ENCODE measurements around the gene NME9. TPM values are rescaled to one million over a fixed set of nuclear protein-coding genes. Genes with fewer than 3 reads are reported as not detected.

The NME9 gene
- total and polyA plus RNA-seq, 2 of the 4 experiments (the other 2 are of a cell fraction): not detected

DNA sequence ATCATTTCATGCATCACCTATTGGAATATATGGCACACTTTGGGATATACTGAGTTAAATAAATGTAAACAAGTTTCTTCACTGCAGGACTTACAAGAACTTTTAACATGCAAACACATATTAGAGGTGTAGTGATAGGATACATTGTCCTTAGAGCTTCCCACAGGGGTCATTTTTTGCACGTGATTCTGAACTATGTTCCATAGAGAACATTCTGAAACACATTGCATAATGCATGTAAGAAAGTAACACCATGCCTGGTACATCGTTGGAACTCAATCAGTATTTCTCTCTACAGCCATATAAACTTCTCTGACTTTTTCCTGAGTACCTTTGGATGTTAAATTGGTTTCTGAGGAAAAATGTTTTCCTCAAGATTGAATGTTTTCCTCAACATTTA lies 47.0 kb upstream of the NME9 start:
- no peak overlapping the region for H3K27ac ChIP-seq (ENCODE audit: insufficient read depth, low read length)
- in situ Hi-C loops (cut with MboI; ENCODE audit: low sequenced_read_pairs): no loop called here
- H4K5ac ChIP-seq (ENCODE audit: low read depth, low read length): no peak overlapping the region
- peaks cover 6% of the 10 kb centered on the region for H3K9me1 ChIP-seq (ENCODE audit: insufficient read depth, low read length)
- H3K56ac ChIP-seq (ENCODE audit: extremely low read depth, insufficient read depth, low read length): no peak overlapping the region
- CTCF ChIA-PET: interaction anchor here (1.2 kb wide), 1 partner anchor 9 kb away, joined by 5 read pairs; no protein-coding TSS in a partner anchor
- H4K20me1 ChIP-seq (ENCODE audit: insufficient read depth, low read length): no peaks in the 10 kb centered on the region
- no peak overlapping the region for H2BK20ac ChIP-seq (ENCODE audit: low read depth, low read length)
- no peak overlapping the region for H2BK5ac ChIP-seq (ENCODE audit: low read depth, low read length, poor library complexity, severe bottlenecking)
- peaks cover 5% of the 10 kb centered on the region; the same call in 1 of the 2 replicates for H3K4me1 ChIP-seq (ENCODE audit: control insufficient read depth, insufficient read depth, low read length)
- H3K36me3 ChIP-seq (ENCODE audit: control insufficient read depth, insufficient read depth, low read length): peaks cover 4% of the 10 kb centered on the region
- H4K8ac ChIP-seq (ENCODE audit: low read depth in 2 of 2, low read length in 2 of 2): no peak overlapping the region
- ATAC-seq (ENCODE audit: low read depth): no peak
- no peak overlapping the region for H2AFZ ChIP-seq (replicated peaks; ENCODE audit: low read length, poor library complexity)
- TF ChIP-seq CEBPB (IDR thresholded peaks at IDR 0.05; ENCODE audit: low read depth, low read length): no peak
- no peak for TF ChIP-seq FOS (IDR thresholded peaks at IDR 0.05; ENCODE audit: low read depth, low read length)
- TF ChIP-seq RFX5 (IDR thresholded peaks at IDR 0.05; ENCODE audit: low read depth, low read length): no peak
- no peak for TF ChIP-seq SMC3 (IDR thresholded peaks at IDR 0.05; ENCODE audit: low read depth, low read length)
- TF ChIP-seq, protein P1, sequence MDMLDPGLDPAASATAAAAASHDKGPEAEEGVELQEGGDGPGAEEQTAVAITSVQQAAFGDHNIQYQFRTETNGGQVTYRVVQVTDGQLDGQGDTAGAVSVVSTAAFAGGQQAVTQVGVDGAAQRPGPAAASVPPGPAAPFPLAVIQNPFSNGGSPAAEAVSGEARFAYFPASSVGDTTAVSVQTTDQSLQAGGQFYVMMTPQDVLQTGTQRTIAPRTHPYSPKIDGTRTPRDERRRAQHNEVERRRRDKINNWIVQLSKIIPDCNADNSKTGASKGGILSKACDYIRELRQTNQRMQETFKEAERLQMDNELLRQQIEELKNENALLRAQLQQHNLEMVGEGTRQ (IDR thresholded peaks at IDR 0.05; ENCODE audit: low read depth, low read length): no peak
- TF ChIP-seq, protein P2, sequence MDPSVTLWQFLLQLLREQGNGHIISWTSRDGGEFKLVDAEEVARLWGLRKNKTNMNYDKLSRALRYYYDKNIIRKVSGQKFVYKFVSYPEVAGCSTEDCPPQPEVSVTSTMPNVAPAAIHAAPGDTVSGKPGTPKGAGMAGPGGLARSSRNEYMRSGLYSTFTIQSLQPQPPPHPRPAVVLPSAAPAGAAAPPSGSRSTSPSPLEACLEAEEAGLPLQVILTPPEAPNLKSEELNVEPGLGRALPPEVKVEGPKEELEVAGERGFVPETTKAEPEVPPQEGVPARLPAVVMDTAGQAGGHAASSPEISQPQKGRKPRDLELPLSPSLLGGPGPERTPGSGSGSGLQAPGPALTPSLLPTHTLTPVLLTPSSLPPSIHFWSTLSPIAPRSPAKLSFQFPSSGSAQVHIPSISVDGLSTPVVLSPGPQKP (IDR thresholded peaks at IDR 0.05; ENCODE audit: borderline replicate concordance, low read depth, low read length): no peak
- TF ChIP-seq MAZ (IDR thresholded peaks at IDR 0.05; ENCODE audit: borderline replicate concordance, low read depth, low read length): no peak
- no peak for TF ChIP-seq RCOR1 (IDR thresholded peaks at IDR 0.05; ENCODE audit: insufficient replicate concordance, low read length)
- TF ChIP-seq POLR2A (IDR thresholded peaks at IDR 0.05; ENCODE audit: low read depth, low read length): no peak
- TF ChIP-seq RAD21 (IDR thresholded peaks at IDR 0.05; ENCODE audit: low read length): no peak
- TF ChIP-seq BHLHE40 (IDR thresholded peaks at IDR 0.05; ENCODE audit: low read depth, low read length): no peak
- TF ChIP-seq MAFK (IDR thresholded peaks at IDR 0.05; ENCODE audit: low read depth, low read length): no peak
- TF ChIP-seq CHD1 (IDR thresholded peaks at IDR 0.05; ENCODE audit: low read depth, low read length): no peak
- TF ChIP-seq, protein P3, sequence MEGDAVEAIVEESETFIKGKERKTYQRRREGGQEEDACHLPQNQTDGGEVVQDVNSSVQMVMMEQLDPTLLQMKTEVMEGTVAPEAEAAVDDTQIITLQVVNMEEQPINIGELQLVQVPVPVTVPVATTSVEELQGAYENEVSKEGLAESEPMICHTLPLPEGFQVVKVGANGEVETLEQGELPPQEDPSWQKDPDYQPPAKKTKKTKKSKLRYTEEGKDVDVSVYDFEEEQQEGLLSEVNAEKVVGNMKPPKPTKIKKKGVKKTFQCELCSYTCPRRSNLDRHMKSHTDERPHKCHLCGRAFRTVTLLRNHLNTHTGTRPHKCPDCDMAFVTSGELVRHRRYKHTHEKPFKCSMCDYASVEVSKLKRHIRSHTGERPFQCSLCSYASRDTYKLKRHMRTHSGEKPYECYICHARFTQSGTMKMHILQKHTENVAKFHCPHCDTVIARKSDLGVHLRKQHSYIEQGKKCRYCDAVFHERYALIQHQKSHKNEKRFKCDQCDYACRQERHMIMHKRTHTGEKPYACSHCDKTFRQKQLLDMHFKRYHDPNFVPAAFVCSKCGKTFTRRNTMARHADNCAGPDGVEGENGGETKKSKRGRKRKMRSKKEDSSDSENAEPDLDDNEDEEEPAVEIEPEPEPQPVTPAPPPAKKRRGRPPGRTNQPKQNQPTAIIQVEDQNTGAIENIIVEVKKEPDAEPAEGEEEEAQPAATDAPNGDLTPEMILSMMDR (conservative IDR thresholded peaks at IDR 0.05; ENCODE audit: low read depth, low read length): no peak
- TF ChIP-seq NFE2L2 (IDR thresholded peaks at IDR 0.05; ENCODE audit: low read depth, low read length): no peak
- TF ChIP-seq MXI1 (IDR thresholded peaks at IDR 0.05; ENCODE audit: borderline replicate concordance, low read depth, low read length): no peak
- H3K27me3 ChIP-seq (ENCODE audit: control insufficient read depth, insufficient read depth, low read length): no peaks in the 10 kb centered on the region
- no peak overlapping the region for H3K18ac ChIP-seq (ENCODE audit: low read depth, low read length)
- dilution Hi-C loops (cut with HindIII; ENCODE audit: low sequenced_read_pairs, unreplicated experiment): no loop called here
- intact Hi-C loops (cut with micrococcal nuclease): no loop called here
- no peak overlapping the region for H2AK5ac ChIP-seq (ENCODE audit: low read depth, low read length)
- H3K4me2 ChIP-seq (ENCODE audit: low read depth, low read length): no peak overlapping the region
- H3K9ac ChIP-seq (ENCODE audit: low read depth, low read length): no peak overlapping the region
- no peak overlapping the region for H3K4ac ChIP-seq (ENCODE audit: low read depth, low read length)
- no peak overlapping the region for H2AK9ac ChIP-seq (replicated peaks; ENCODE audit: low read depth, low read length, poor library complexity)
- no peak overlapping the region for H3K23ac ChIP-seq (ENCODE audit: low read depth, low read length)
- POLR2A ChIA-PET (ENCODE audit: unreplicated experiment): no interaction called here
- DNase-seq: no peak
- H2BK120ac ChIP-seq (ENCODE audit: low read depth, low read length): no peak overlapping the region
- H3K14ac ChIP-seq (replicated peaks; ENCODE audit: low read depth, low read length): no peak overlapping the region
- no CpG with 5 or more reads among the region's 2 CpGs for WGBS, 2 experiments (ENCODE audit: extremely low coverage in 2 of 2, insufficient read length in 1 of 2)
- no TSS peak for BruUV-seq (replicated peaks)
- H3K79me1 ChIP-seq (ENCODE audit: low read depth in 1 of 2, low read length in 2 of 2): peaks cover 11 to 21% of the 10 kb centered on the region in 2 experiments; a peak in 3 of 4 replicates
- H4K91ac ChIP-seq (ENCODE audit: insufficient read depth, low read depth, low read length): no peak overlapping the region
- no peaks in the 10 kb centered on the region for H3K9me3 ChIP-seq (ENCODE audit: control insufficient read depth, insufficient read depth, low read length)
- no peak overlapping the region for H3K4me3 ChIP-seq (ENCODE audit: insufficient read depth, low read depth, low read length)
- H2BK15ac ChIP-seq (ENCODE audit: low read depth, low read length): no peak overlapping the region

All from IMR-90 (cell line).